ENCODE results near the gene PIMREG. TPM values are rescaled to one million over a fixed set of nuclear protein-coding genes. Genes with fewer than 3 reads are reported as not detected.

The PIMREG gene
- total RNA-seq, 4 donors from 2014 or later, result 1.0 to 3.3 (median 3.2) TPM

- no peaks in the 10 kb centered on the region for H3K27me3 ChIP-seq
- DNase-seq (ENCODE audit: low spot score in 2 of 2), result no peak
- H3K4me1 ChIP-seq, result no peaks in the 10 kb centered on the region
- 93% methylated on average over 10 of the region's 14 CpGs for WGBS
- H3K4me3 ChIP-seq, result no peak overlapping the region
- peaks cover 40% of the 10 kb centered on the region for H3K36me3 ChIP-seq
- H3K9me3 ChIP-seq, result no peaks in the 10 kb centered on the region
- TF ChIP-seq EP300 (IDR thresholded peaks at IDR 0.05) (no peak), POLR2AphosphoS5 (IDR thresholded peaks at IDR 0.05) (no peak), CTCF (IDR thresholded peaks at IDR 0.05) (no peak), POLR2A (IDR thresholded peaks at IDR 0.05) (no peak)
- no peak overlapping the region for H3K27ac ChIP-seq
Measured at GRCh38 chr17:6464446-6465041, 20.3 kb downstream of the PIMREG start.

- Histone ChIP-seq H3K27ac (no peak overlapping the region), H3K36me3 (peaks cover 40% of the 10 kb centered on the region), H3K9me3 (no peaks in the 10 kb centered on the region), H3K27me3 (no peaks in the 10 kb centered on the region), H3K4me3 (no peak overlapping the region), H3K4me1 (no peaks in the 10 kb centered on the region)
- DNase-seq (ENCODE audit: low spot score in 2 of 2), result no peak
- 84% methylated on average over 19 of the region's 19 CpGs for WGBS
- TF ChIP-seq CTCF (IDR thresholded peaks at IDR 0.05), result no peak
- TF ChIP-seq POLR2AphosphoS5 (IDR thresholded peaks at IDR 0.05), result no peak
- TF ChIP-seq EP300 (IDR thresholded peaks at IDR 0.05), result no peak
- no peak for TF ChIP-seq POLR2A (IDR thresholded peaks at IDR 0.05)
Measured at GRCh38 chr17:6465206-6466003, 21.1 kb downstream of the PIMREG start.

- Histone ChIP-seq H3K9me3 (no peaks in the 10 kb centered on the region), H3K36me3 (peaks cover 30% of the 10 kb centered on the region), H3K27me3 (no peaks in the 10 kb centered on the region), H3K4me3 (no peak overlapping the region), H3K4me1 (no peaks in the 10 kb centered on the region), H3K27ac (no peak overlapping the region)
- TF ChIP-seq EP300 (IDR thresholded peaks at IDR 0.05) (no peak), CTCF (IDR thresholded peaks at IDR 0.05) (no peak), POLR2A (IDR thresholded peaks at IDR 0.05) (no peak), POLR2AphosphoS5 (IDR thresholded peaks at IDR 0.05) (no peak)
- WGBS, result 88% methylated on average over 1 of the region's 1 CpG
- no peak for DNase-seq (ENCODE audit: low spot score in 2 of 2)
Measured at GRCh38 chr17:6467567-6467966, 23.3 kb downstream of the PIMREG start.

- H3K27me3 ChIP-seq, result no peaks in the 10 kb centered on the region
- 92% methylated on average over 23 of the region's 23 CpGs for WGBS
- peaks cover 4% of the 10 kb centered on the region for H3K4me1 ChIP-seq
- TF ChIP-seq EP300 (IDR thresholded peaks at IDR 0.05) (no peak), CTCF (IDR thresholded peaks at IDR 0.05) (no peak), POLR2AphosphoS5 (IDR thresholded peaks at IDR 0.05) (no peak), POLR2A (IDR thresholded peaks at IDR 0.05) (no peak)
- no peak overlapping the region for H3K27ac ChIP-seq
- DNase-seq (ENCODE audit: low spot score in 2 of 2), result no peak
- peaks cover 25% of the 10 kb centered on the region for H3K36me3 ChIP-seq
- H3K4me3 ChIP-seq, result no peak overlapping the region
- H3K9me3 ChIP-seq, result no peaks in the 10 kb centered on the region
Measured at GRCh38 chr17:6468051-6468790, 24.0 kb downstream of the PIMREG start.

Measured in suprapubic skin (tissue), 4 donors.